ENCODE measurements around the gene MGST1. TPM values are rescaled to one million over a fixed set of nuclear protein-coding genes. Genes with fewer than 3 reads are reported as not detected.

MGST1 gene
- total and polyA plus RNA-seq, 2 experiments from 2014 or later = 256 to 434 TPM

- no peaks in the 10 kb centered on the region for H3K4me1 ChIP-seq (ENCODE audit: insufficient read depth)
- no peaks in the 10 kb centered on the region for H3K27me3 ChIP-seq
- no peak overlapping the region for H3K27ac ChIP-seq
- TF ChIP-seq EZH2 (IDR thresholded peaks at IDR 0.05; ENCODE audit: borderline replicate concordance) (no peak), CTCF (IDR thresholded peaks at IDR 0.05; ENCODE audit: poor library complexity) (no peak), EZH2phosphoT487 (IDR thresholded peaks at IDR 0.05; ENCODE audit: low read depth, severe bottlenecking, unreplicated experiment) (no peak)
- no peaks in the 10 kb centered on the region for H4K20me1 ChIP-seq (ENCODE audit: insufficient read depth, poor library complexity, severe bottlenecking)
- H3K9me3 ChIP-seq (ENCODE audit: low read depth) = no peaks in the 10 kb centered on the region
- no peaks in the 10 kb centered on the region for H3K9me2 ChIP-seq (replicated peaks; ENCODE audit: insufficient read depth)
- H3K36me3 ChIP-seq (replicated peaks; ENCODE audit: insufficient read depth, low read depth) = no peaks in the 10 kb centered on the region
- H3K79me2 ChIP-seq = peaks cover 9% of the 10 kb centered on the region
- no peak for DNase-seq (ENCODE audit: low spot score)
- 95% methylated on average over 1 of the region's 1 CpG for WGBS (ENCODE audit: low lambda C conversion rate, missing lambda C conversion rate)
- H3K4me2 ChIP-seq = no peak overlapping the region
- H3K4me3 ChIP-seq = no peak overlapping the region
- no peak overlapping the region for H2AFZ ChIP-seq
Observed at GRCh38 chr12:16345105-16345504, 2.3 kb upstream of the MGST1 start.

- TF ChIP-seq CTCF (IDR thresholded peaks at IDR 0.05; ENCODE audit: poor library complexity) (no peak), EZH2phosphoT487 (IDR thresholded peaks at IDR 0.05; ENCODE audit: low read depth, severe bottlenecking, unreplicated experiment) (no peak), EZH2 (IDR thresholded peaks at IDR 0.05; ENCODE audit: borderline replicate concordance) (no peak)
- peak overlapping the region; percentile 85 for H3K27ac ChIP-seq
- no peaks in the 10 kb centered on the region for H3K9me3 ChIP-seq (ENCODE audit: low read depth)
- peak overlapping the region; percentile 75 for H3K4me2 ChIP-seq
- H3K79me2 ChIP-seq = peaks cover 17% of the 10 kb centered on the region
- H3K9me2 ChIP-seq (replicated peaks; ENCODE audit: insufficient read depth) = no peaks in the 10 kb centered on the region
- peak; percentile 17 for DNase-seq (ENCODE audit: low spot score)
- WGBS (ENCODE audit: low lambda C conversion rate, missing lambda C conversion rate) = 40% methylated on average over 7 of the region's 7 CpGs
- H4K20me1 ChIP-seq (ENCODE audit: insufficient read depth, poor library complexity, severe bottlenecking) = no peaks in the 10 kb centered on the region
- peak overlapping the region; percentile 68 for H2AFZ ChIP-seq
- no peaks in the 10 kb centered on the region for H3K27me3 ChIP-seq
- peak overlapping the region; percentile 34 for H3K4me3 ChIP-seq
- no peaks in the 10 kb centered on the region for H3K36me3 ChIP-seq (replicated peaks; ENCODE audit: insufficient read depth, low read depth)
- H3K4me1 ChIP-seq (ENCODE audit: insufficient read depth) = no peaks in the 10 kb centered on the region
Observed at GRCh38 chr12:16346958-16347357, 487 bp upstream of the MGST1 start.

GRCh38 chr12:16348435-16349130, 1.1 kb downstream of the MGST1 start:
- TF ChIP-seq EZH2 (IDR thresholded peaks at IDR 0.05; ENCODE audit: borderline replicate concordance) (no peak), EZH2phosphoT487 (IDR thresholded peaks at IDR 0.05; ENCODE audit: low read depth, severe bottlenecking, unreplicated experiment) (no peak), CTCF (IDR thresholded peaks at IDR 0.05; ENCODE audit: poor library complexity) (no peak)
- H3K36me3 ChIP-seq (replicated peaks; ENCODE audit: insufficient read depth, low read depth) = no peaks in the 10 kb centered on the region
- peak overlapping the region; percentile 85 for H3K27ac ChIP-seq
- H3K9me3 ChIP-seq (ENCODE audit: low read depth) = no peaks in the 10 kb centered on the region
- no peaks in the 10 kb centered on the region for H3K27me3 ChIP-seq
- H2AFZ ChIP-seq = peak overlapping the region; percentile 68
- WGBS (ENCODE audit: low lambda C conversion rate, missing lambda C conversion rate) = 39% methylated on average over 10 of the region's 10 CpGs
- no peak for DNase-seq (ENCODE audit: low spot score)
- H3K4me3 ChIP-seq = peak overlapping the region; percentile 34
- H3K9me2 ChIP-seq (replicated peaks; ENCODE audit: insufficient read depth) = no peaks in the 10 kb centered on the region
- peaks cover 3% of the 10 kb centered on the region for H3K4me1 ChIP-seq (ENCODE audit: insufficient read depth)
- no peaks in the 10 kb centered on the region for H4K20me1 ChIP-seq (ENCODE audit: insufficient read depth, poor library complexity, severe bottlenecking)
- peak overlapping the region; percentile 75 for H3K4me2 ChIP-seq
- peaks cover 21% of the 10 kb centered on the region for H3K79me2 ChIP-seq
